ENCODE results near the gene NR5A2. TPM values are rescaled to one million over a fixed set of nuclear protein-coding genes. Genes with fewer than 3 reads are reported as not detected.

Gene NR5A2
- total RNA-seq, 2 donors from 2014 or later: 0.44 to 0.63 TPM

DNA sequence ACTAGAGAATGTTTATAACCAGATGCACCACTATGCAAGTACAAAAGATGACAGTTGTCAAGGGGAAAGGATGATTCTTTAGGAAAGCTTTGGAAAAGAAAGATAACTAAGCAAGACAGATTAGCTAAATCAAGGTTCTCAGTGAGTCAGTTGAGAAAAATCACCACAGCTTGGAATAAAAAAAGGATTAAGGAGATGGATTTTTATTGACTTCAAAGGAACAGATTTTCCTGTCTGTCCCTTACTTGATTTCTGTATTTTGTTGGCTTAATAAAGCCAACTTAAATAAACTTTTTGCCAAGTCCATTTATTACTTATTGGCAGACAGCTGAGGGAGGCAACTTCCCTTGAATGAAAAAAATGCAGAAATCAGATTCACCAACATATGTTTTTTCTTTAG, 93.9 kb downstream of the NR5A2 start:
- H3K9me3 ChIP-seq: no peaks in the 10 kb centered on the region
- TF ChIP-seq, protein P1, sequence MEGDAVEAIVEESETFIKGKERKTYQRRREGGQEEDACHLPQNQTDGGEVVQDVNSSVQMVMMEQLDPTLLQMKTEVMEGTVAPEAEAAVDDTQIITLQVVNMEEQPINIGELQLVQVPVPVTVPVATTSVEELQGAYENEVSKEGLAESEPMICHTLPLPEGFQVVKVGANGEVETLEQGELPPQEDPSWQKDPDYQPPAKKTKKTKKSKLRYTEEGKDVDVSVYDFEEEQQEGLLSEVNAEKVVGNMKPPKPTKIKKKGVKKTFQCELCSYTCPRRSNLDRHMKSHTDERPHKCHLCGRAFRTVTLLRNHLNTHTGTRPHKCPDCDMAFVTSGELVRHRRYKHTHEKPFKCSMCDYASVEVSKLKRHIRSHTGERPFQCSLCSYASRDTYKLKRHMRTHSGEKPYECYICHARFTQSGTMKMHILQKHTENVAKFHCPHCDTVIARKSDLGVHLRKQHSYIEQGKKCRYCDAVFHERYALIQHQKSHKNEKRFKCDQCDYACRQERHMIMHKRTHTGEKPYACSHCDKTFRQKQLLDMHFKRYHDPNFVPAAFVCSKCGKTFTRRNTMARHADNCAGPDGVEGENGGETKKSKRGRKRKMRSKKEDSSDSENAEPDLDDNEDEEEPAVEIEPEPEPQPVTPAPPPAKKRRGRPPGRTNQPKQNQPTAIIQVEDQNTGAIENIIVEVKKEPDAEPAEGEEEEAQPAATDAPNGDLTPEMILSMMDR (IDR thresholded peaks at IDR 0.05): no peak
- no peak overlapping the region for H3K4me3 ChIP-seq
- H3K27ac ChIP-seq: no peak overlapping the region
- no peaks in the 10 kb centered on the region for H3K36me3 ChIP-seq
- no peaks in the 10 kb centered on the region for H3K4me1 ChIP-seq
- H3K27me3 ChIP-seq: no peaks in the 10 kb centered on the region
- no peak for DNase-seq (ENCODE audit: low spot score)

DNA sequence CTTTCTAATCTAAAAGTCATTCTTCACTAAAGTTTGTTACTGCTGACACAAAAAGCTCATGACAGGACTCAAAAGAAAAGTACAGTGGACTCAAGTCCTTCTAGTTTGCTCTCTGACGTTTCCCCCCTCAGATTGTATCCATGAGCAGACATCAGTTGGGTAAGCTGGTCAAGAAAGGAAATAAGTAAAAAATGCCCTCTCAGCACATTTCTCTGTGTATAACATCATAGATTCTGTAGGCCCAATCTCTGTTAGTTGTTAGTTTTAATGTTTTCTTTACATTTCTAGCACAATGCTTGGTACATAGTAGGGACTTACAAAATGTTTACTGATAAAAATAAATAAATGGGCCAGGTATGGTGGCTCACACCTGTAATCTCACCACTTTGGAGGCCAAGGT, 96.8 kb downstream of the NR5A2 start:
- Histone ChIP-seq H3K27ac (no peak overlapping the region), H3K4me3 (no peak overlapping the region), H3K27me3 (no peaks in the 10 kb centered on the region), H3K9me3 (no peaks in the 10 kb centered on the region), H3K36me3 (no peaks in the 10 kb centered on the region), H3K4me1 (no peaks in the 10 kb centered on the region)
- DNase-seq (ENCODE audit: low spot score): no peak
- TF ChIP-seq, protein P1 (IDR thresholded peaks at IDR 0.05): no peak

DNA sequence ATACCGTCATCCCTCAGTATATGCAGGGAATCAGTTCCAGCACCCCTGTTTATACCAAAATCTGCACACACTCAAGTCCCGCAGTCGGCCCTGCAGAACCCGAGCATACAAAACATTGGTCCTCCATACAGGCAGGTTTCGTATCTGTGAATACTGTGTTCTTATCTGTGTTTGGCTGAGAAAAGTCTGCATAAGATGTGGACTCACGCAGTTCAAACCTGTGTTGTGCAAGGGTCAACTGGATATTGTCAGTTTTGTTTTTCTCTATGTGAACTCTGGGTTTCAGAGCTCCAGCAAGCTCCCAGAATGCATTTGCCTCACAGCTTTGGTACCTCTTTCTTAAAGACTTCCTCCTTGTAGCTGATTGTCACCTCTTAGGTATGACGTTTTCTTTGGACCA, 100.6 kb downstream of the NR5A2 start:
- Histone ChIP-seq H3K27me3 (no peaks in the 10 kb centered on the region), H3K9me3 (no peaks in the 10 kb centered on the region), H3K27ac (no peak overlapping the region), H3K4me1 (no peaks in the 10 kb centered on the region), H3K4me3 (no peak overlapping the region), H3K36me3 (no peaks in the 10 kb centered on the region)
- DNase-seq (ENCODE audit: low spot score): no peak
- TF ChIP-seq, protein P1 (IDR thresholded peaks at IDR 0.05): no peak

DNA sequence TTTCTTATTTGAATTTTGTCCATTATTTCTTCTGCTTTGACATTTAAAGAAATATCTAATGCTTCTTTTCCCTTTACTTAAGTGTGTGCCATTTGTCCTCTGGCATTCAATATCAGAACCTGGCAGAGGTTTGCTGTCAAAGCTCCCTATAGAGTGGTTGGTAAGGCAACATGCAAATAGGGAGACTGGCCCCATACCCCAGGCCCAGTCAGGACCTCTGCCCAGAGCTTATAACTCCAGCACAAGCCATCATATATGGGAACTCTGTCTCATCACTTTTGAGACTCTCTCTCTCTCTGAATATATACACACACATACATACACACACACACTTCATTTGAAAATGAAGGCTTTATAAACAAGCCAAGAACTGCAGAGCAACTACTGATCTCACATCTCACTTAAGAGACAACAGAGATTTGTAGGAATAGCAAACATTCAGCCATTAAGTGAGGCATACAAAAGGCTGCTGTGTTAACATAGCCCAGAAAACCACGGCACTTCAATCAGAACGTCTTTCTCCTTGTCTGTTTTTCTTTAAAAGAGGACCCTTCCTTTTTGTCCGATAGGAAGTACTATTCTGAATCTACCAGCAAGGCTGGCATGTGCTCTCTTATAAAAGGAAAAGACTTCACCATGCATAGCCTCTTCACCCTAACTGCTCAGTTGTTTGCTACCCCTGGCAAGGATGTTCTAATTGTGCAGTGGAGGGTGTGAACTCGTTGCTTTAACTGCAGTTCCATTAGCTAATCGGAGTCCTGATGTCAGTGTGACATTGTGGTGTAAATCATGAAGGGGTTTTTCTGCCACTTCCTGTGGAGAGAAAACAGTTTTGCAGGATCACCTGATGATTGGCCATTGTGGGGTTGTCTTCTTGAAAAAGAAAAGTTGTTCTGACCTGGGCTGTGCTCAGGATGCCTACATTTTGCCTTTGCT, 101.7 kb downstream of the NR5A2 start:
- Histone ChIP-seq H3K4me1 (no peaks in the 10 kb centered on the region), H3K27me3 (no peaks in the 10 kb centered on the region), H3K9me3 (no peaks in the 10 kb centered on the region), H3K4me3 (no peak overlapping the region), H3K27ac (no peak overlapping the region), H3K36me3 (no peaks in the 10 kb centered on the region)
- no peak for DNase-seq (ENCODE audit: low spot score)
- TF ChIP-seq, protein P1 (IDR thresholded peaks at IDR 0.05): no peak

DNA sequence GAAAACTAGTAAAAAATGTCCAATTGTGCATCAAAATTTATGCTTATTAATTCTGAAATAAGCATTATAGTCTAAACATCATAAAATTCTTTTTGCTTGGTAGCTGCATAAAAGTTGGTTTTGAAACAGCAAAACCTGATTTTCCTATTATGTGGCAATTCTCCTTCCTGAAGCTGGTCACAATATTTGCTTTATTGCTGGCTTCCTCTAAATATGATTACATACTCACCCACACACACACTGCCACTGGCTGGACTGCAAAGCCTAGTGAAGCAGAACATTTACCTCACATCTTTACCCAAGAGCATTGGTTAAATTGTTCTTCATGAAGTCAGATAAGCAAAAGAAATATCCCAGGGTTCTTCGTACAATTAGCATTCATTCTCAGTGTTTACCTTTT, 103.0 kb downstream of the NR5A2 start:
- DNase-seq (ENCODE audit: low spot score): no peak
- Histone ChIP-seq H3K4me1 (no peaks in the 10 kb centered on the region), H3K36me3 (no peaks in the 10 kb centered on the region), H3K4me3 (no peak overlapping the region), H3K27me3 (no peaks in the 10 kb centered on the region), H3K9me3 (no peaks in the 10 kb centered on the region), H3K27ac (no peak overlapping the region)
- TF ChIP-seq, protein P1 (IDR thresholded peaks at IDR 0.05): no peak
